Endothelial cell of umbilical vein (primary cell): Measurements from ENCODE around the gene SUMO4. TPM values are rescaled to one million over a fixed set of nuclear protein-coding genes. Genes with fewer than 3 reads are reported as not detected.

Source experiments
- BruUV-seq: library from RNA; stranded (reverse); fragments of 400-500 nt; replicated peaks from 2 replicates; lab custom pipeline; 2021; lab: Mats Ljungman, UMichigan
- CTCF ChIA-PET: fragments of 300-600, 350-600 bp; sonication (Branson Sonifier 250); formaldehyde crosslinking; loops from one replicate; lab custom pipeline; 2021; ENCODE audit warnings: antibody characterized with exemption, inconsistent platforms; lab: Charles Lee
- POLR2A ChIA-PET: fragments of 300-600, 350-600 bp; sonication (Branson Sonifier 250); formaldehyde crosslinking; loops from one replicate; lab custom pipeline; 2021; ENCODE audit warnings: antibody characterized with exemption, inconsistent platforms; lab: Charles Lee
- DNase-seq: peaks from one replicate; pipeline ENCODE4 v3.0.0-alpha.2; 2011; ENCODE audit warnings: low read depth, low spot score
- FAIRE-seq: peaks from 2 replicates; lab custom pipeline; 2011; peaks lifted over from hg19 to GRCh38; lab: Jason Lieb, UNC
- H2AFZ ChIP-seq: 2 replicates; pipeline ENCODE4 v1.6.0; 2012; ENCODE audit warnings: low read depth, low read length, control low read depth, inconsistent platforms
- H3K27ac ChIP-seq: 2 replicates; pipeline ENCODE4 v1.5.1; 2011; ENCODE audit warnings: low read depth, mild to moderate bottlenecking, control low read depth, low read length, moderate library complexity; ENCODE audit not compliant: insufficient read depth
- H3K27me3 ChIP-seq, 2 experiments: 2 replicates each; pipeline versions ENCODE4 v1.6.0 to v1.6.1; 2011; ENCODE audit warnings: low read length in 2 of 2, mixed read lengths in 1 of 2; ENCODE audit not compliant: control insufficient read depth in 2 of 2, insufficient read depth in 2 of 2
- H3K36me3 ChIP-seq, 2 experiments: 2 replicates in 1 of 2; 3 replicates in 1 of 2; pipeline ENCODE4 v1.5.1; 2011; ENCODE audit warnings: low read length in 2 of 2, mild to moderate bottlenecking in 1 of 2, moderate library complexity in 1 of 2; ENCODE audit not compliant: control insufficient read depth in 2 of 2, insufficient read depth in 2 of 2; ENCODE audit errors: extremely low read depth in 1 of 2
- H3K4me1 ChIP-seq: 3 replicates; pipeline ENCODE4 v1.5.1; 2011; ENCODE audit warnings: mild to moderate bottlenecking, low read length; ENCODE audit not compliant: control insufficient read depth, insufficient read depth; ENCODE audit errors: extremely low read depth
- H3K4me2 ChIP-seq: 2 replicates; pipeline ENCODE4 v1.6.1; 2011; ENCODE audit warnings: low read length, control low read depth, mixed read lengths; ENCODE audit not compliant: insufficient read depth
- H3K4me3 ChIP-seq, 3 experiments: fragments of 200-600 bp in 1 of 3; sonication (generic), shearing (Covaris generic) in 1 of 3; replicated peaks in 1 of 3; 2 replicates each; pipeline ENCODE4 v1.5.1; 2011 to 2016; ENCODE audit warnings: control low read depth in 3 of 3, low read length in 3 of 3, mild to moderate bottlenecking in 2 of 3, inconsistent platforms in 1 of 3, low read depth in 1 of 3, moderate library complexity in 1 of 3; ENCODE audit not compliant: insufficient read depth in 1 of 3
- H3K79me2 ChIP-seq: 2 replicates; pipeline ENCODE4 v1.6.0; 2012; ENCODE audit warnings: low read length, inconsistent platforms; ENCODE audit not compliant: control insufficient read depth, insufficient read depth
- H3K9ac ChIP-seq: replicated peaks from 2 replicates; pipeline ENCODE3; 2011; ENCODE audit warnings: low read length, control low read depth; ENCODE audit not compliant: insufficient read depth; ENCODE audit errors: extremely low read depth
- H3K9me1 ChIP-seq: replicated peaks from 3 replicates; pipeline ENCODE4 v1.6.0; 2011; ENCODE audit warnings: mild to moderate bottlenecking, low read length; ENCODE audit not compliant: control insufficient read depth, insufficient read depth; ENCODE audit errors: extremely low read depth
- H3K9me3 ChIP-seq: replicated peaks from 2 replicates; pipeline ENCODE4 v1.5.1; 2012; ENCODE audit warnings: low read length, inconsistent platforms; ENCODE audit not compliant: control insufficient read depth, insufficient read depth
- H4K20me1 ChIP-seq: replicated peaks from 2 replicates; pipeline ENCODE3; 2011; ENCODE audit warnings: mild to moderate bottlenecking, low read length; ENCODE audit not compliant: control insufficient read depth, insufficient read depth; ENCODE audit errors: extremely low read depth
- EZH2 ChIP-seq: IDR thresholded peaks from 2 replicates; pipeline ENCODE4 v1.6.1; 2012; ENCODE audit warnings: borderline replicate concordance, low read depth, mild to moderate bottlenecking, moderate library complexity, low read length, inconsistent platforms; ENCODE audit not compliant: severe bottlenecking
- FOS ChIP-seq: IDR thresholded peaks from 2 replicates; pipeline ENCODE4 v1.6.1; 2011; ENCODE audit warnings: mild to moderate bottlenecking, low read length, moderate library complexity, borderline replicate concordance; ENCODE audit not compliant: insufficient read depth
- GATA2 ChIP-seq: IDR thresholded peaks from 2 replicates; pipeline ENCODE4 v1.7.0; 2011; ENCODE audit warnings: low read depth, mild to moderate bottlenecking, moderate library complexity, mixed read lengths, low read length; ENCODE audit not compliant: insufficient read length, insufficient read depth
- JUN ChIP-seq: IDR thresholded peaks from 2 replicates; pipeline ENCODE4 v1.6.1; 2011; ENCODE audit warnings: borderline replicate concordance, low read depth; ENCODE audit not compliant: insufficient read length, insufficient read depth
- MYC ChIP-seq: IDR thresholded peaks from one replicate; pipeline ENCODE4 v1.6.1; 2011; ENCODE audit warnings: mild to moderate bottlenecking, low read depth, low read length
- POLR2A ChIP-seq: IDR thresholded peaks from 2 replicates; pipeline ENCODE4 v1.6.1; 2012; ENCODE audit warnings: low read depth, mild to moderate bottlenecking, control low read depth, low read length
- POLR2AphosphoS5 ChIP-seq: IDR thresholded peaks from 2 replicates; pipeline ENCODE4 v1.6.1; 2012; ENCODE audit warnings: low read depth, mild to moderate bottlenecking, control low read depth, low read length, moderate library complexity; ENCODE audit not compliant: insufficient read depth
- dilution Hi-C: fragments of 300-500 bp; cut with MboI; formaldehyde crosslinking; loops from one replicate; pipeline ENCODE4 v1.15.0; 2019; ENCODE audit warnings: low sequenced_read_pairs; ENCODE audit not compliant: extremely low pct_ligation_motif_present
- intact Hi-C: fragments of 100-400 bp; cut with micrococcal nuclease; formaldehyde crosslinking; loops from one replicate; pipeline ENCODE4 v1.10.0; 2022
- polyA plus RNA-seq, 4 experiments: library from polyadenylated mRNA; depleted of rRNA in 3 of 4; stranded (reverse) in 3 of 4; unstranded in 1 of 4; fragments of >200 nt; gene quantifications; 2 replicates each; pipeline versions ENCODE4 v1.2.1 to v1.2.3, GENCODE V29; 2011 to 2012; ENCODE audit warnings: missing spikeins in 1 of 4
- total RNA-seq: library from RNA; stranded (reverse); gene quantifications from 2 replicates; pipeline ENCODE4 v1.2.3, GENCODE V29; 2021
- TF ChIP-seq, protein P1 (sequence below), 2 donors: IDR thresholded peaks; 1 replicate in 1 of 2; 2 replicates in 1 of 2; pipeline ENCODE4 v1.5.1; 2011; ENCODE audit warnings: low read length in 2 of 2, mild to moderate bottlenecking in 2 of 2, moderate library complexity in 2 of 2, control low read depth in 1 of 2, inconsistent platforms in 1 of 2, low read depth in 1 of 2; ENCODE audit not compliant: insufficient read depth in 1 of 2; ENCODE audit errors: extremely low read depth in 1 of 2
- TF ChIP-seq, protein P2 (sequence below): IDR thresholded peaks from 2 replicates; pipeline ENCODE4 v1.6.1; 2011; ENCODE audit not compliant: insufficient read depth, insufficient read length

The SUMO4 gene
- total and polyA plus RNA-seq, 2 donors (not counting 3 experiments of a cell fraction or from before 2014, with no cell fraction given): 0.10 to 2.6 TPM

DNA sequence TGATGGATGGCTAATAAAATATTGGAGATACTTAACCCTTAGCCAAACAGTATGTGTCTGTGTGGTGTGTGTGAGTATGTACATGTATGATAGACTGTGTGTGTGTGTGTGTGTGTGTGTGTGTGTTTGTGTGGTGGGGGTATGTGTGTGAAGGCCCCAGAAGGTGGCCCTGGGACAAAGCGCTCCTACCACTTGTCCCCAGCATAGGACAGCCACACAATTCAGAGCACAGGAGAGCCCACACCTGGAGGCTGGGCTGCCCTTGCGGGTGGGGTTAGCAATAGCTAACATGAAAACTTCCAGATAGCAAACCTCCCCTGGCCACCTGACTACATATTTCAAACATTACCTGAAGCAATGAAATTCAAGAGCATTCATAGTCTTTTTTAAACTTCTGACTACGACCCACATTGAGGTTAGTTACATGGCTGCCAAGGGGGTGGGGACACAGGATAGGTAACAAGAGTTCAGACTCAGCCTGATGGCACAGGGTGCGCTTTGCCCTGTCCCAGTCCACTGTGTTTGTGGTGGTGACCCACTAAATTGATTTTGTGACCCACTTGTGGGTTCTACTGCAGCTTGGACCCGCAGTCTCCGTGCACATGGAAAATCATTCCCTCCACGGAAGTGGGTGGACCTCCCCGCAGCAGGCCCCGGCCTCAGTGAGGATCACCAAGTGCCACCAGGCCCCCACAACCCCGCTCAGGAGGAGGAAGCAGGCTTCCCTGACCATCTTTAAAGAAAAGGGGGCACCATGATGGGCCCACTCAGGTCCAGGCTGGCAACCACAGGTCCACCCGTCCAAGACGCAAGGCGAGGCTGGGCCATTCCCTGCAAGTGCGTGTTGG is 50.0 kb downstream of the SUMO4 start:
- TF ChIP-seq, protein P1, sequence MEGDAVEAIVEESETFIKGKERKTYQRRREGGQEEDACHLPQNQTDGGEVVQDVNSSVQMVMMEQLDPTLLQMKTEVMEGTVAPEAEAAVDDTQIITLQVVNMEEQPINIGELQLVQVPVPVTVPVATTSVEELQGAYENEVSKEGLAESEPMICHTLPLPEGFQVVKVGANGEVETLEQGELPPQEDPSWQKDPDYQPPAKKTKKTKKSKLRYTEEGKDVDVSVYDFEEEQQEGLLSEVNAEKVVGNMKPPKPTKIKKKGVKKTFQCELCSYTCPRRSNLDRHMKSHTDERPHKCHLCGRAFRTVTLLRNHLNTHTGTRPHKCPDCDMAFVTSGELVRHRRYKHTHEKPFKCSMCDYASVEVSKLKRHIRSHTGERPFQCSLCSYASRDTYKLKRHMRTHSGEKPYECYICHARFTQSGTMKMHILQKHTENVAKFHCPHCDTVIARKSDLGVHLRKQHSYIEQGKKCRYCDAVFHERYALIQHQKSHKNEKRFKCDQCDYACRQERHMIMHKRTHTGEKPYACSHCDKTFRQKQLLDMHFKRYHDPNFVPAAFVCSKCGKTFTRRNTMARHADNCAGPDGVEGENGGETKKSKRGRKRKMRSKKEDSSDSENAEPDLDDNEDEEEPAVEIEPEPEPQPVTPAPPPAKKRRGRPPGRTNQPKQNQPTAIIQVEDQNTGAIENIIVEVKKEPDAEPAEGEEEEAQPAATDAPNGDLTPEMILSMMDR (IDR thresholded peaks at IDR 0.05; ENCODE audit: extremely low read depth in 1 of 2, insufficient read depth in 1 of 2, low read depth in 1 of 2, low read length in 2 of 2): no peak
- TF ChIP-seq FOS (no peak), JUN (no peak), EZH2 (no peak), GATA2 (no peak), POLR2A (no peak), POLR2AphosphoS5 (no peak), MYC (no peak)
- TF ChIP-seq, protein P2, sequence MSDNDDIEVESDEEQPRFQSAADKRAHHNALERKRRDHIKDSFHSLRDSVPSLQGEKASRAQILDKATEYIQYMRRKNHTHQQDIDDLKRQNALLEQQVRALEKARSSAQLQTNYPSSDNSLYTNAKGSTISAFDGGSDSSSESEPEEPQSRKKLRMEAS: no peak
- Histone ChIP-seq H3K4me3 (no peak overlapping the region), H3K4me2 (no peak overlapping the region)

More for the DNA sequence above, 50.0 kb downstream of the SUMO4 start:
- H3K79me2 ChIP-seq: no peaks in the 10 kb centered on the region
- ChIA-PET CTCF (interaction anchor here (1.4 kb wide), 1 partner anchor 421 kb away, joined by 5 read pairs; no protein-coding TSS in a partner anchor), POLR2A (no interaction called here)
- DNase-seq (no peak), FAIRE-seq (no peak)
- H3K9ac ChIP-seq: no peak overlapping the region
- H2AFZ ChIP-seq: no peak overlapping the region
- H3K27me3 ChIP-seq: peaks cover 23 to 39% of the 10 kb centered on the region in 2 experiments
- no peaks in the 10 kb centered on the region for H3K9me1 ChIP-seq
- H3K27ac ChIP-seq: no peak overlapping the region
- BruUV-seq: no TSS peak
- no peaks in the 10 kb centered on the region for H3K4me1 ChIP-seq
- no peaks in the 10 kb centered on the region for H3K36me3 ChIP-seq
- H4K20me1 ChIP-seq: no peaks in the 10 kb centered on the region
- no peaks in the 10 kb centered on the region for H3K9me3 ChIP-seq
- dilution Hi-C loops (no loop called here), intact Hi-C loops (no loop called here)

Other genes starting within 250 kb of the SUMO4 start
- gene TAB2, start 82.5 kb upstream of the SUMO4 start, total RNA-seq: 34.2 and 37.4 TPM in 2 replicates
- 24.4 and 26.0 TPM in 2 replicates for gene TAB2, start 82.5 kb upstream of the SUMO4 start, polyA plus RNA-seq
- gene ZC3H12D, start 84.8 kb downstream of the SUMO4 start, total RNA-seq: not detected in 2 replicates
- 0.03 and 0.06 TPM in 2 replicates for gene ZC3H12D, start 84.8 kb downstream of the SUMO4 start, polyA plus RNA-seq
- 24.3 and 27.8 TPM in 2 replicates for gene PPIL4, start 145.8 kb downstream of the SUMO4 start, total RNA-seq
- 1.2 and 2.2 TPM in 2 replicates for gene PPIL4, start 145.8 kb downstream of the SUMO4 start, polyA plus RNA-seq
- 38.0 and 38.2 TPM in 2 replicates for gene GINM1, start 166.1 kb downstream of the SUMO4 start, total RNA-seq
- 10.2 and 14.6 TPM in 2 replicates for gene GINM1, start 166.1 kb downstream of the SUMO4 start, polyA plus RNA-seq
- gene KATNA1, start 248.5 kb downstream of the SUMO4 start, total RNA-seq: 15.9 and 16.2 TPM in 2 replicates
- 5.6 and 9.9 TPM in 2 replicates for gene KATNA1, start 248.5 kb downstream of the SUMO4 start, polyA plus RNA-seq